NCI-H2029 treated with DMSO at 0.1 percent for 48 hours (cell line): ENCODE measurements around the gene STK32C.
"Not testable (repeated sequence)": the region's sequence is repeated elsewhere in the genome, so short reads cannot be mapped to it uniquely, and the experiment has no call there.

Experiments used
- DNase-seq: peaks from one replicate; lab custom pipeline; 2025; lab: John Stamatoyannopoulos, UW

The STK32C gene

GRCh38 chr10:132307823-132308586 lies at the start of gene STK32C:
Gene STK32C (minus strand): TSS chr10:132307950. CDS start chr10:132307833, 117 bp downstream.
- no peak for DNase-seq

- DNase-seq, result no peak
Observed at GRCh38 chr10:132356621-132357195, 49.0 kb upstream of the STK32C start.

- DNase-seq, result no peak
Observed at GRCh38 chr10:132355754-132356153, 48.0 kb upstream of the STK32C start.

- DNase-seq, result no peak
Observed at GRCh38 chr10:132355297-132355696, 47.5 kb upstream of the STK32C start.

GRCh38 chr10:132354356-132355094 lies 46.8 kb upstream of the STK32C start:
- no peak for DNase-seq

- no peak for DNase-seq
Observed at GRCh38 chr10:132353456-132354355, 46.0 kb upstream of the STK32C start.

- DNase-seq, result not testable (repeated sequence)
Observed at GRCh38 chr10:132352462-132353308, 44.9 kb upstream of the STK32C start.

GRCh38 chr10:132351611-132352010 lies 43.9 kb upstream of the STK32C start:
- no peak for DNase-seq

- no peak for DNase-seq
Observed at GRCh38 chr10:132350946-132351345, 43.2 kb upstream of the STK32C start.

- DNase-seq, result no peak
Observed at GRCh38 chr10:132350391-132350790, 42.6 kb upstream of the STK32C start.

- no peak for DNase-seq
Observed at GRCh38 chr10:132349766-132350165, 42.0 kb upstream of the STK32C start.

- DNase-seq, result no peak
Observed at GRCh38 chr10:132347931-132348267, 40.1 kb upstream of the STK32C start.

- DNase-seq, result no peak
Observed at GRCh38 chr10:132347211-132347930, 39.6 kb upstream of the STK32C start.

- DNase-seq, result no peak
Observed at GRCh38 chr10:132346806-132347205, 39.1 kb upstream of the STK32C start.

- DNase-seq, result no peak
Observed at GRCh38 chr10:132345345-132345744, 37.6 kb upstream of the STK32C start.

- no peak for DNase-seq
Observed at GRCh38 chr10:132344386-132344785, 36.6 kb upstream of the STK32C start.

- DNase-seq, result no peak
Observed at GRCh38 chr10:132342553-132342952, 34.8 kb upstream of the STK32C start.

- DNase-seq, result no peak
Observed at GRCh38 chr10:132341781-132342180, 34.0 kb upstream of the STK32C start.

- DNase-seq, result no peak
Observed at GRCh38 chr10:132341017-132341416, 33.3 kb upstream of the STK32C start.

GRCh38 chr10:132339276-132339675 lies 31.5 kb upstream of the STK32C start:
- no peak for DNase-seq
